CD4-positive, alpha-beta memory T cell (primary cell): ENCODE measurements around the gene NCBP2L. TPM values are rescaled to one million over a fixed set of nuclear protein-coding genes. Genes with fewer than 3 reads are reported as not detected.

Experiments used
- CTCF ChIA-PET: fragments of 350-600 bp; sonication (Branson Sonifier 250); formaldehyde crosslinking; loops from one replicate; lab custom pipeline; 2021; ENCODE audit warnings: inconsistent platforms; ENCODE audit not compliant: partially characterized antibody; lab: Charles Lee
- POLR2A ChIA-PET: fragments of 350-600 bp; sonication (Branson Sonifier 250); formaldehyde crosslinking; loops from one replicate; lab custom pipeline; 2021; ENCODE audit not compliant: partially characterized antibody; lab: Charles Lee
- DNase-seq, 5 donors: peaks; one replicate each; pipeline versions ENCODE4 v3.0.0 to v3.0.0-alpha.2; 2020 to 2022; ENCODE audit warnings: mixed read lengths in 1 of 5
- H3K27ac ChIP-seq: one replicate; pipeline ENCODE4 v1.7.0; 2013; ENCODE audit warnings: low read depth, low read length
- H3K27me3 ChIP-seq: 2 replicates; pipeline ENCODE4 v1.7.0; 2013; ENCODE audit warnings: mild to moderate bottlenecking, low read length, moderate library complexity; ENCODE audit not compliant: insufficient read depth
- H3K36me3 ChIP-seq: 2 replicates; pipeline ENCODE4 v1.7.0; 2013; ENCODE audit warnings: mild to moderate bottlenecking, low read length, moderate library complexity; ENCODE audit not compliant: insufficient read depth
- H3K4me1 ChIP-seq: 2 replicates; pipeline ENCODE4 v1.7.0; 2013; ENCODE audit warnings: mild to moderate bottlenecking, low read length, moderate library complexity; ENCODE audit not compliant: insufficient read depth
- H3K4me3 ChIP-seq, 2 donors: one replicate each; pipeline ENCODE4 v1.7.0; 2013; ENCODE audit warnings: low read length in 2 of 2, mild to moderate bottlenecking in 1 of 2
- H3K9me3 ChIP-seq, 2 donors: one replicate each; pipeline ENCODE4 v1.7.0; 2013; ENCODE audit warnings: low read length in 2 of 2, control low read depth in 1 of 2; ENCODE audit not compliant: control insufficient read depth in 1 of 2
- H3K27ac Mint-ChIP-seq, 7 donors: one replicate each; pipeline ENCODE4 v1.8.0; 2020 to 2021; ENCODE audit warnings: mixed read lengths in 7 of 7, mild to moderate bottlenecking in 6 of 7, inconsistent platforms in 3 of 7, moderate library complexity in 3 of 7
- H3K27me3 Mint-ChIP-seq, 2 donors: one replicate each; pipeline ENCODE4 v1.8.0; 2020 to 2021; ENCODE audit warnings: mixed read lengths in 2 of 2
- H3K36me3 Mint-ChIP-seq, 2 donors: one replicate each; pipeline ENCODE4 v1.8.0; 2020 to 2021; ENCODE audit warnings: mixed read lengths in 2 of 2, inconsistent platforms in 1 of 2, mild to moderate bottlenecking in 1 of 2
- H3K4me1 Mint-ChIP-seq, 4 donors: one replicate each; pipeline ENCODE4 v1.8.0; 2020 to 2021; ENCODE audit warnings: mixed read lengths in 4 of 4, mild to moderate bottlenecking in 1 of 4
- H3K4me3 Mint-ChIP-seq, 8 donors: one replicate each; pipeline ENCODE4 v1.8.0; 2020 to 2021; ENCODE audit warnings: mixed read lengths in 8 of 8, mild to moderate bottlenecking in 7 of 8, moderate library complexity in 6 of 8, inconsistent platforms in 3 of 8
- H3K9me3 Mint-ChIP-seq, 8 donors: one replicate each; pipeline ENCODE4 v1.8.0; 2020 to 2021; ENCODE audit warnings: mixed read lengths in 8 of 8, mild to moderate bottlenecking in 5 of 8, inconsistent platforms in 3 of 8, moderate library complexity in 1 of 8
- intact Hi-C: fragments of 100-400 bp; cut with micrococcal nuclease; formaldehyde crosslinking; loops from one replicate; pipeline ENCODE4 v1.15.1; 2023
- polyA plus RNA-seq, 2 donors: library from polyadenylated mRNA; unstranded; fragments of 300-500 nt; fragmentation: Illumina TruSeq; gene quantifications; one replicate each; pipeline ENCODE4 v1.2.3, GENCODE V29; 2021
- total RNA-seq, 2 experiments: library from RNA; stranded (reverse); gene quantifications; one replicate each; pipeline ENCODE4 v1.2.3, GENCODE V29; 2021

Gene NCBP2L
- total RNA-seq (not detected), polyA plus RNA-seq (not detected)

- H3K4me1 ChIP-seq: peaks cover 21% of the 10 kb centered on the region
- H3K27ac Mint-ChIP-seq: peak within 1 kb of the TSS; percentile 81 to 96 (median 93)
- ChIA-PET POLR2A (interaction anchor here (0.6 to 4.6 kb wide), 13 partner anchors 33 to 779 kb away, joined by 3 to 91 read pairs (median 18); partner anchors contain the start of gene PRPS1), CTCF (interaction anchor here (0.6 to 6.5 kb wide), 24 partner anchors 8 to 886 kb away, joined by 3 to 245 read pairs (median 4); partner anchors contain the start of genes MID2 and PRPS1)
- no peaks in the 10 kb centered on the region for H3K27me3 ChIP-seq
- peak within 1 kb of the TSS; percentile 86 to 98 (median 92) for H3K4me3 Mint-ChIP-seq
- H3K9me3 ChIP-seq: no peaks in the 10 kb centered on the region
- H3K27me3 Mint-ChIP-seq: no peaks in the 10 kb centered on the region
- H3K36me3 ChIP-seq: no peaks in the 10 kb centered on the region
- DNase-seq: no peak
- intact Hi-C loops: loop anchor here (1.0 to 5.0 kb wide), 10 partner anchors 35 to 573 kb away; partner anchors contain the start of gene MID2
- H3K27ac ChIP-seq: peak within 1 kb of the TSS; percentile 52
- peaks cover 5 to 27% (median 14%) of the 10 kb centered on the region in 4 donors for H3K4me1 Mint-ChIP-seq
- H3K36me3 Mint-ChIP-seq: peaks cover 0 to 3% of the 10 kb centered on the region in 2 donors
- no peaks in the 10 kb centered on the region for H3K9me3 Mint-ChIP-seq
- peak within 1 kb of the TSS; percentile 47 to 48 for H3K4me3 ChIP-seq
Observed at GRCh38 chrX:107777536-107777832, at the start of gene NCBP2L. Gene NCBP2L, plus strand, starts transcription at chrX:107777733. Its CDS starts 16,488 bp downstream, at chrX:107794221.

GRCh38 chrX:107728371-107729099, 49.0 kb upstream of the NCBP2L start:
- H3K9me3 ChIP-seq: no peaks in the 10 kb centered on the region
- Mint-ChIP-seq H3K4me3 (no peak overlapping the region), H3K27me3 (no peaks in the 10 kb centered on the region), H3K27ac (peak overlapping the region in 2 of 7 donors; percentile 23 to 24), H3K4me1 (peaks cover 0 to 6% (median 2%) of the 10 kb centered on the region in 4 donors), H3K9me3 (no peaks in the 10 kb centered on the region), H3K36me3 (peaks cover 0 to 5% of the 10 kb centered on the region in 2 donors)
- H3K36me3 ChIP-seq: no peaks in the 10 kb centered on the region
- H3K27ac ChIP-seq: no peak overlapping the region
- ChIA-PET POLR2A (interaction anchor here (0.9 to 1.7 kb wide), 3 partner anchors 13 to 363 kb away, joined by 3 to 10 read pairs (median 3); partner anchors contain the start of genes ATG4A and PSMD10), CTCF (interaction anchor here (1.6 to 2.3 kb wide), 2 partner anchors 11 to 56 kb away, joined by 5 to 6 read pairs; no protein-coding TSS in a partner anchor)
- no peaks in the 10 kb centered on the region for H3K27me3 ChIP-seq
- no peak overlapping the region for H3K4me3 ChIP-seq
- DNase-seq: no peak
- H3K4me1 ChIP-seq: no peaks in the 10 kb centered on the region
- intact Hi-C loops: no loop called here

- H3K27ac Mint-ChIP-seq: no peak overlapping the region
- no peak for DNase-seq
- no peaks in the 10 kb centered on the region for H3K27me3 ChIP-seq
- no peak overlapping the region for H3K4me3 ChIP-seq
- H3K4me1 ChIP-seq: no peaks in the 10 kb centered on the region
- POLR2A ChIA-PET: interaction anchor here (1.7 kb wide), 1 partner anchor 56 kb away, joined by 10 read pairs; no protein-coding TSS in a partner anchor
- no peaks in the 10 kb centered on the region for H3K27me3 Mint-ChIP-seq
- no peak overlapping the region for H3K4me3 Mint-ChIP-seq
- peaks cover 0 to 6% (median 2%) of the 10 kb centered on the region in 4 donors for H3K4me1 Mint-ChIP-seq
- intact Hi-C loops: no loop called here
- H3K27ac ChIP-seq: no peak overlapping the region
- no peaks in the 10 kb centered on the region for H3K9me3 Mint-ChIP-seq
- CTCF ChIA-PET: interaction anchor here (1.6 to 2.3 kb wide), 2 partner anchors 12 to 57 kb away, joined by 5 to 6 read pairs; no protein-coding TSS in a partner anchor
- H3K36me3 Mint-ChIP-seq: peaks cover 0 to 5% of the 10 kb centered on the region in 2 donors
- no peaks in the 10 kb centered on the region for H3K36me3 ChIP-seq
- no peaks in the 10 kb centered on the region for H3K9me3 ChIP-seq
Observed at GRCh38 chrX:107729558-107730297, 47.8 kb upstream of the NCBP2L start.

GRCh38 chrX:107730298-107730655, 47.3 kb upstream of the NCBP2L start:
- Mint-ChIP-seq H3K27me3 (no peaks in the 10 kb centered on the region), H3K4me1 (peaks cover 0 to 6% (median 2%) of the 10 kb centered on the region in 4 donors), H3K36me3 (peaks cover 0 to 5% of the 10 kb centered on the region in 2 donors), H3K4me3 (no peak overlapping the region), H3K27ac (no peak overlapping the region), H3K9me3 (no peaks in the 10 kb centered on the region)
- Histone ChIP-seq H3K36me3 (no peaks in the 10 kb centered on the region), H3K4me1 (no peaks in the 10 kb centered on the region), H3K4me3 (no peak overlapping the region), H3K27ac (no peak overlapping the region), H3K9me3 (no peaks in the 10 kb centered on the region), H3K27me3 (no peaks in the 10 kb centered on the region)
- no peak for DNase-seq
- intact Hi-C loops: no loop called here
- CTCF ChIA-PET: interaction anchor here (1.1 to 2.3 kb wide), 3 partner anchors 13 to 58 kb away, joined by 3 to 6 read pairs (median 5); no protein-coding TSS in a partner anchor
- POLR2A ChIA-PET: no interaction called here

GRCh38 chrX:107730991-107731766, 46.4 kb upstream of the NCBP2L start:
- Mint-ChIP-seq H3K9me3 (no peaks in the 10 kb centered on the region), H3K36me3 (peaks cover 0 to 5% of the 10 kb centered on the region in 2 donors), H3K4me3 (no peak overlapping the region), H3K27ac (peak overlapping the region in 1 of 7 donors; percentile 42), H3K4me1 (peaks cover 0 to 6% (median 2%) of the 10 kb centered on the region in 4 donors), H3K27me3 (no peaks in the 10 kb centered on the region)
- no peak overlapping the region for H3K27ac ChIP-seq
- intact Hi-C loops: no loop called here
- no peak overlapping the region for H3K4me3 ChIP-seq
- CTCF ChIA-PET: interaction anchor here (1.1 to 1.4 kb wide), 3 partner anchors 12 to 72 kb away, joined by 3 to 4 read pairs (median 3); no protein-coding TSS in a partner anchor
- no peaks in the 10 kb centered on the region for H3K4me1 ChIP-seq
- POLR2A ChIA-PET: interaction anchor here (1.2 to 2.5 kb wide), 2 partner anchors 11 to 16 kb away, joined by 3 to 10 read pairs; no protein-coding TSS in a partner anchor
- no peak for DNase-seq
- no peaks in the 10 kb centered on the region for H3K36me3 ChIP-seq
- no peaks in the 10 kb centered on the region for H3K9me3 ChIP-seq
- H3K27me3 ChIP-seq: no peaks in the 10 kb centered on the region

- no peaks in the 10 kb centered on the region for H3K27me3 ChIP-seq
- CTCF ChIA-PET: interaction anchor here (1.0 to 1.4 kb wide), 3 partner anchors 13 to 76 kb away, joined by 3 to 4 read pairs (median 3); no protein-coding TSS in a partner anchor
- H3K4me3 Mint-ChIP-seq: no peak overlapping the region
- peaks cover 0 to 6% (median 2%) of the 10 kb centered on the region in 4 donors for H3K4me1 Mint-ChIP-seq
- peak overlapping the region in 1 of 7 donors; percentile 79 for H3K27ac Mint-ChIP-seq
- no peaks in the 10 kb centered on the region for H3K4me1 ChIP-seq
- POLR2A ChIA-PET: interaction anchor here (1.2 to 2.5 kb wide), 2 partner anchors 10 to 17 kb away, joined by 3 to 10 read pairs; no protein-coding TSS in a partner anchor
- intact Hi-C loops: no loop called here
- H3K36me3 ChIP-seq: no peaks in the 10 kb centered on the region
- no peak overlapping the region for H3K4me3 ChIP-seq
- peaks cover 0 to 5% of the 10 kb centered on the region in 2 donors for H3K36me3 Mint-ChIP-seq
- no peaks in the 10 kb centered on the region for H3K9me3 Mint-ChIP-seq
- no peaks in the 10 kb centered on the region for H3K27me3 Mint-ChIP-seq
- DNase-seq: no peak
- H3K9me3 ChIP-seq: no peaks in the 10 kb centered on the region
- no peak overlapping the region for H3K27ac ChIP-seq
Observed at GRCh38 chrX:107731831-107732502, 45.6 kb upstream of the NCBP2L start.
